Measurements from ENCODE around the gene ZGPAT. TPM values are rescaled to one million over a fixed set of nuclear protein-coding genes. Genes with fewer than 3 reads are reported as not detected.

The ZGPAT gene
- total RNA-seq, 1 donor from 2014 or later = 34.6 TPM

- no peak for DNase-seq (ENCODE audit: low spot score in 2 of 2, unreplicated experiment in 2 of 2)
- no peak for TF ChIP-seq CTCF (IDR thresholded peaks at IDR 0.05; ENCODE audit: unreplicated experiment)
- H3K36me3 Mint-ChIP-seq = peaks cover 7% of the 10 kb centered on the region
- H3K4me1 Mint-ChIP-seq = no peaks in the 10 kb centered on the region
- H3K9me3 Mint-ChIP-seq = no peaks in the 10 kb centered on the region
- no peaks in the 10 kb centered on the region for H3K27me3 Mint-ChIP-seq (ENCODE audit: low read depth)
- no peak overlapping the region for H3K4me3 Mint-ChIP-seq
- H3K27ac Mint-ChIP-seq = no peak overlapping the region
These were observed 12.2 kb upstream of the ZGPAT start for GRCh38 chr20:63695424-63696305.

- Mint-ChIP-seq H3K27ac (no peak overlapping the region), H3K36me3 (peaks cover 7% of the 10 kb centered on the region), H3K4me1 (no peaks in the 10 kb centered on the region), H3K27me3 (ENCODE audit: low read depth) (no peaks in the 10 kb centered on the region), H3K4me3 (peak overlapping the region; percentile 37), H3K9me3 (no peaks in the 10 kb centered on the region)
- DNase-seq (ENCODE audit: low spot score in 2 of 2, unreplicated experiment in 2 of 2) = no peak
- no peak for TF ChIP-seq CTCF (IDR thresholded peaks at IDR 0.05; ENCODE audit: unreplicated experiment)
These were observed 11.6 kb upstream of the ZGPAT start for GRCh38 chr20:63696306-63696627.

- H3K36me3 Mint-ChIP-seq = peaks cover 7% of the 10 kb centered on the region
These were observed 11.0 kb upstream of the ZGPAT start, which contains the start of gene TNFRSF6B for GRCh38 chr20:63696628-63697356. Gene TNFRSF6B, plus strand, starts transcription at chr20:63696652. Its CDS starts 116 bp downstream, at chr20:63696768.

GRCh38 chr20:63697357-63697867 is 10.4 kb upstream of the ZGPAT start:
- no peak for DNase-seq (ENCODE audit: low spot score in 2 of 2, unreplicated experiment in 2 of 2)
- no peak for TF ChIP-seq CTCF (IDR thresholded peaks at IDR 0.05; ENCODE audit: unreplicated experiment)
- H3K4me3 Mint-ChIP-seq = peak overlapping the region; percentile 43

More at GRCh38 chr20:63696628-63697356, 11.0 kb upstream of the ZGPAT start, which contains the start of gene TNFRSF6B:
- DNase-seq (ENCODE audit: low spot score in 2 of 2, unreplicated experiment in 2 of 2) = no peak
- no peaks in the 10 kb centered on the region for H3K9me3 Mint-ChIP-seq
- no peaks in the 10 kb centered on the region for H3K27me3 Mint-ChIP-seq (ENCODE audit: low read depth)
- H3K4me1 Mint-ChIP-seq = no peaks in the 10 kb centered on the region
- no peak within 1 kb of the TSS for H3K27ac Mint-ChIP-seq
- peak within 1 kb of the TSS; percentile 43 for H3K4me3 Mint-ChIP-seq
- TF ChIP-seq CTCF (IDR thresholded peaks at IDR 0.05; ENCODE audit: unreplicated experiment) = no peak

GRCh38 chr20:63697868-63698545 is 9.8 kb upstream of the ZGPAT start:
- Mint-ChIP-seq H3K27ac (no peak overlapping the region), H3K4me1 (no peaks in the 10 kb centered on the region), H3K9me3 (no peaks in the 10 kb centered on the region), H3K4me3 (peak overlapping the region; percentile 43), H3K36me3 (peaks cover 3% of the 10 kb centered on the region), H3K27me3 (ENCODE audit: low read depth) (no peaks in the 10 kb centered on the region)
- no peak for TF ChIP-seq CTCF (IDR thresholded peaks at IDR 0.05; ENCODE audit: unreplicated experiment)
- DNase-seq (ENCODE audit: low spot score in 2 of 2, unreplicated experiment in 2 of 2) = no peak

More at GRCh38 chr20:63697357-63697867, 10.4 kb upstream of the ZGPAT start:
- Mint-ChIP-seq H3K27me3 (ENCODE audit: low read depth) (no peaks in the 10 kb centered on the region), H3K36me3 (peaks cover 5% of the 10 kb centered on the region), H3K4me1 (no peaks in the 10 kb centered on the region), H3K27ac (no peak overlapping the region), H3K9me3 (no peaks in the 10 kb centered on the region)

Measured in mesothelial cell of epicardium (in vitro differentiated cells).